ENCODE results near the gene COL8A2.

DNA sequence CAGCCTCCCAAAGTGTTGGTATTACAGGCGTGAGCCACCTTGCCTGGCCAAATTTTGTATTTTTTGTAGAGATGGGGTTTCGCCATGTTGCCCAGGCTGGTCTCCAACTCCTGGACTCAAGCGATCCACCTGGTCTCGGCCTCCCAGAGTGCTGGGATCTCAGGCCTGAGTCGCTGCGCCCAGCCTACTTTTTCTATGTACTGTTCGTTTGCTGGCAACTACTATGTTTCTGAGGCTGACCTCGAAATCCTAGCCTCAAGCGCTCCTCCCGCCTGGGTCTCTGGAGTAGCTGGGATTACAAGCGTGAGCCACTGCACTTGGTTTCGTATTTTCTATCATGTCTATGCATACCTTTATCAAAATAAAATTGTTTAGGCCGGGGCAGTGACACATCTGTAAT lies 41.8 kb downstream of the COL8A2 start:
- TF ChIP-seq ZNF707 (tag by site-specific recombination; IDR thresholded peaks at IDR 0.05) (no peak), ZNF423 (tag by site-specific recombination; IDR thresholded peaks at IDR 0.05) (no peak)
- TF ChIP-seq, protein P1, sequence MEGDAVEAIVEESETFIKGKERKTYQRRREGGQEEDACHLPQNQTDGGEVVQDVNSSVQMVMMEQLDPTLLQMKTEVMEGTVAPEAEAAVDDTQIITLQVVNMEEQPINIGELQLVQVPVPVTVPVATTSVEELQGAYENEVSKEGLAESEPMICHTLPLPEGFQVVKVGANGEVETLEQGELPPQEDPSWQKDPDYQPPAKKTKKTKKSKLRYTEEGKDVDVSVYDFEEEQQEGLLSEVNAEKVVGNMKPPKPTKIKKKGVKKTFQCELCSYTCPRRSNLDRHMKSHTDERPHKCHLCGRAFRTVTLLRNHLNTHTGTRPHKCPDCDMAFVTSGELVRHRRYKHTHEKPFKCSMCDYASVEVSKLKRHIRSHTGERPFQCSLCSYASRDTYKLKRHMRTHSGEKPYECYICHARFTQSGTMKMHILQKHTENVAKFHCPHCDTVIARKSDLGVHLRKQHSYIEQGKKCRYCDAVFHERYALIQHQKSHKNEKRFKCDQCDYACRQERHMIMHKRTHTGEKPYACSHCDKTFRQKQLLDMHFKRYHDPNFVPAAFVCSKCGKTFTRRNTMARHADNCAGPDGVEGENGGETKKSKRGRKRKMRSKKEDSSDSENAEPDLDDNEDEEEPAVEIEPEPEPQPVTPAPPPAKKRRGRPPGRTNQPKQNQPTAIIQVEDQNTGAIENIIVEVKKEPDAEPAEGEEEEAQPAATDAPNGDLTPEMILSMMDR (tag by site-specific recombination; IDR thresholded peaks at IDR 0.05), result no peak
